Neural progenitor cell (in vitro differentiated cells): ENCODE results near the gene RNU7-1. TPM values are rescaled to one million over a fixed set of nuclear protein-coding genes. Genes with fewer than 3 reads are reported as not detected.

Experiments
- DNase-seq: peaks from one replicate; pipeline ENCODE4 v3.0.0-alpha.2; 2016; ENCODE audit warnings: low spot score
- H2AFZ ChIP-seq: fragments of 200-600 bp; sonication (generic); replicated peaks from 2 replicates; pipeline ENCODE4 v1.6.1; 2016; ENCODE audit warnings: antibody characterized with exemption
- H3F3A ChIP-seq: fragments of 200-600 bp; sonication (generic); 2 replicates; pipeline ENCODE4 v1.6.1; 2016; ENCODE audit warnings: antibody characterized with exemption, low read depth
- H3K27ac ChIP-seq: fragments of 200-600 bp; sonication (generic); 2 replicates; pipeline ENCODE4 v1.5.1; 2016; ENCODE audit warnings: mild to moderate bottlenecking
- H3K27me3 ChIP-seq: fragments of 200-600 bp; sonication (generic); 2 replicates; pipeline ENCODE4 v1.6.1; 2016; ENCODE audit warnings: mild to moderate bottlenecking, moderate library complexity
- H3K36me3 ChIP-seq: fragments of 200-600 bp; sonication (generic); 2 replicates; pipeline ENCODE4 v1.5.1; 2016
- H3K4me1 ChIP-seq: fragments of 200-600 bp; sonication (generic); 2 replicates; pipeline ENCODE4 v1.6.1; 2016; ENCODE audit warnings: mixed run types
- H3K4me2 ChIP-seq: fragments of 200-600 bp; sonication (generic); 2 replicates; pipeline ENCODE4 v1.6.1; 2016
- H3K4me3 ChIP-seq: fragments of 200-600 bp; sonication (generic); 2 replicates; pipeline ENCODE4 v1.5.1; 2016
- H3K79me2 ChIP-seq: fragments of 200-600 bp; sonication (generic); 2 replicates; pipeline ENCODE4 v1.6.1; 2016; ENCODE audit warnings: low read depth
- H3K9ac ChIP-seq: fragments of 200-600 bp; sonication (generic); 2 replicates; pipeline ENCODE4 v1.6.1; 2016
- H3K9me3 ChIP-seq: fragments of 200-600 bp; sonication (generic); 2 replicates; pipeline ENCODE4 v1.5.1; 2016; ENCODE audit warnings: low read depth
- H4K20me1 ChIP-seq: fragments of 200-600 bp; sonication (generic); 2 replicates; pipeline ENCODE4 v1.6.1; 2016; ENCODE audit warnings: low read depth
- H3K27ac Mint-ChIP-seq: 3 replicates; pipeline ENCODE4 v1.8.0; 2021; ENCODE audit warnings: mixed read lengths
- H3K27me3 Mint-ChIP-seq: 2 replicates; pipeline ENCODE4 v1.8.0; 2022; ENCODE audit warnings: low read depth, mild to moderate bottlenecking, inconsistent platforms, moderate library complexity, mixed read lengths; ENCODE audit not compliant: insufficient read depth
- H3K36me3 Mint-ChIP-seq: 3 replicates; pipeline ENCODE4 v1.8.0; 2021; ENCODE audit warnings: mixed read lengths
- H3K4me1 Mint-ChIP-seq: 3 replicates; pipeline ENCODE4 v1.8.0; 2021; ENCODE audit warnings: mixed read lengths
- H3K4me3 Mint-ChIP-seq: 3 replicates; pipeline ENCODE4 v1.8.0; 2021; ENCODE audit warnings: mild to moderate bottlenecking, moderate library complexity, mixed read lengths
- H3K9me3 Mint-ChIP-seq: 3 replicates; pipeline ENCODE4 v1.8.0; 2020; ENCODE audit warnings: mixed read lengths
- CTCF ChIP-seq: fragments of 200-600 bp; sonication (generic); IDR thresholded peaks from 2 replicates; pipeline ENCODE4 v1.5.1; 2017; ENCODE audit warnings: antibody characterized with exemption, mild to moderate bottlenecking
- EZH2 ChIP-seq: fragments of 200-600 bp; sonication (generic); IDR thresholded peaks from 2 replicates; pipeline ENCODE4 v1.6.1; 2017; ENCODE audit warnings: antibody characterized with exemption, mild to moderate bottlenecking, moderate library complexity
- EZH2phosphoT487 ChIP-seq: fragments of 200-600 bp; sonication (generic); IDR thresholded peaks from 2 replicates; pipeline ENCODE4 v1.6.1; 2017; ENCODE audit warnings: antibody characterized with exemption
- total RNA-seq: library from RNA; depleted of rRNA; stranded (reverse); fragments of >200 nt; gene quantifications from 2 replicates; pipeline ENCODE4 v1.2.3, GENCODE V29; 2015; ENCODE audit warnings: low replicate concordance

The RNU7-1 gene
- total RNA-seq, 1 donor from 2014 or later: not detected

- Histone ChIP-seq H3K9ac (no peak overlapping the region), H4K20me1 (no peaks in the 10 kb centered on the region), H3K36me3 (no peaks in the 10 kb centered on the region), H3K9me3 (no peaks in the 10 kb centered on the region), H3K79me2 (no peaks in the 10 kb centered on the region), H3K4me3 (no peak overlapping the region), H3K27me3 (no peaks in the 10 kb centered on the region), H3K27ac (peak overlapping the region; percentile 16), H2AFZ (peak overlapping the region; percentile 46), H3K4me2 (peak overlapping the region; percentile 63), H3F3A (peaks cover 61% of the 10 kb centered on the region), H3K4me1 (peaks cover 20% of the 10 kb centered on the region)
- Mint-ChIP-seq H3K4me1 (peaks cover 38% of the 10 kb centered on the region), H3K27ac (peak overlapping the region; percentile 90), H3K27me3 (peaks cover 12% of the 10 kb centered on the region), H3K36me3 (peaks cover 11% of the 10 kb centered on the region), H3K9me3 (no peaks in the 10 kb centered on the region), H3K4me3 (peak overlapping the region; percentile 62)
- no peak for TF ChIP-seq EZH2phosphoT487
- no peak for TF ChIP-seq CTCF
- TF ChIP-seq EZH2: no peak
- DNase-seq: peak; percentile 25
These were observed 18.8 kb downstream of the RNU7-1 start for GRCh38 chr12:6962285-6963015.

GRCh38 chr12:6963016-6963731 is 19.6 kb downstream of the RNU7-1 start:
- H3K4me2 ChIP-seq: peak overlapping the region; percentile 63
- peaks cover 20% of the 10 kb centered on the region for H3K4me1 ChIP-seq
- no peaks in the 10 kb centered on the region for H3K36me3 ChIP-seq
- TF ChIP-seq EZH2phosphoT487: no peak
- no peak for TF ChIP-seq CTCF
- TF ChIP-seq EZH2: no peak
- H3K27me3 ChIP-seq: no peaks in the 10 kb centered on the region
- Mint-ChIP-seq H3K27ac (no peak overlapping the region), H3K4me1 (peaks cover 38% of the 10 kb centered on the region), H3K36me3 (peaks cover 11% of the 10 kb centered on the region), H3K9me3 (no peaks in the 10 kb centered on the region), H3K27me3 (peaks cover 11% of the 10 kb centered on the region), H3K4me3 (no peak overlapping the region)
- no peak overlapping the region for H3K9ac ChIP-seq
- H3K27ac ChIP-seq: no peak overlapping the region
- H4K20me1 ChIP-seq: no peaks in the 10 kb centered on the region
- no peak for DNase-seq
- no peaks in the 10 kb centered on the region for H3K9me3 ChIP-seq
- peaks cover 66% of the 10 kb centered on the region for H3F3A ChIP-seq
- H2AFZ ChIP-seq: peak overlapping the region; percentile 46
- no peak overlapping the region for H3K4me3 ChIP-seq
- peaks cover 7% of the 10 kb centered on the region for H3K79me2 ChIP-seq

GRCh38 chr12:6963791-6964413 is 20.3 kb downstream of the RNU7-1 start:
- peak overlapping the region; percentile 83 for H3K27ac Mint-ChIP-seq
- H3K9ac ChIP-seq: no peak overlapping the region

More at GRCh38 chr12:6963791-6964413, 20.3 kb downstream of the RNU7-1 start:
- DNase-seq: no peak
- Histone ChIP-seq H3K79me2 (peaks cover 14% of the 10 kb centered on the region), H3K9me3 (no peaks in the 10 kb centered on the region), H3K4me1 (peaks cover 20% of the 10 kb centered on the region), H3F3A (peaks cover 73% of the 10 kb centered on the region), H3K36me3 (no peaks in the 10 kb centered on the region), H3K27ac (no peak overlapping the region), H3K27me3 (no peaks in the 10 kb centered on the region), H4K20me1 (no peaks in the 10 kb centered on the region), H3K4me3 (no peak overlapping the region), H2AFZ (no peak overlapping the region), H3K4me2 (no peak overlapping the region)
- H3K4me3 Mint-ChIP-seq: peak overlapping the region; percentile 21
- TF ChIP-seq CTCF (no peak), EZH2phosphoT487 (no peak), EZH2 (no peak)
- peaks cover 41% of the 10 kb centered on the region for H3K4me1 Mint-ChIP-seq
- no peaks in the 10 kb centered on the region for H3K9me3 Mint-ChIP-seq
- peaks cover 15% of the 10 kb centered on the region for H3K36me3 Mint-ChIP-seq
- peaks cover 8% of the 10 kb centered on the region for H3K27me3 Mint-ChIP-seq
